HG03460 (cell line): ENCODE results near the gene GNAZ.
A peak's percentile ranks its signal among the peaks of the same experiment; 100 is the strongest.
"Not testable (repeated sequence)": the region's sequence is repeated elsewhere in the genome, so short reads cannot be mapped to it uniquely, and the experiment has no call there.

ENCODE experiments used
- ATAC-seq: cut with Tn5 transposase; IDR thresholded peaks from one replicate; pipeline ENCODE4 v1.9.1; 2021; ENCODE audit not compliant: unreplicated experiment

Gene GNAZ

DNA sequence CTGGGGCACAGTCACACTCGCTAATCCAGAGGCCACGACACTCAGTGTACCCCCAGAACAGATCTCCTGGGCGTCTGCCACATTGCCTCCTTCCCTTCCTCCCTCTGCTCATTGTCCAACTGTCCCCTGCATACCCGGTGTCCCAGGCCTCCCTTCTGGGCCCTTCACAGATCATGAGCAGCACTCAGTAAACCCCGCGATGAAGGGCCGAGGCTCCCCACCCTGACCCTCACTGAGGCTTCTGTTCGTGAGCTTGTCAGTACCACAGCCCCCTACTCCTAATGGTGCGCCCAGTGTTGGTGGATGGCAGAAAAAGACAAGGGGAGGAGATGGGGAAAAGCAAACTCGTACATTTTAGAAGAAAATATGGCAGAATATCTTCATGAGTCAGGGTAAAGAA, 58.8 kb downstream of the GNAZ start:
- no peak for ATAC-seq

DNA sequence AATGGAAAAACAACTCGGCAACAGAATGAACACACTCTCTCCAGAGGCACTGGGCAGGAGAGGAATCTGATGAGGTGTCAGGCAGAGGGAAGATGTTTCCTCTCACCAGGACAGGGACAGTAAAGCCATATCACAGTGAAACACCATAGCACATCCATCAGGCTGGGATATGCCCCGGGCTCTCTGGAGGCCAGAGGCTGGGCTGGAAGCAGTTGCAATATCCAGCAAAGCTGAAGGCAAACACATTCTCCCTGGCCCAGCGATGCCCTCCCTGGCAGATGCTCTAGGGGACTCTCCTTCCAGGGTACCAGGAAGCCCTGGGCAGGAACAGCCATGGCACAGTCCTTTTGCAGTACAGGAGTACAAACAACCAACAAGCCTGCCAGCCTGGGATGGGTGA, 60.4 kb downstream of the GNAZ start:
- no peak for ATAC-seq

DNA sequence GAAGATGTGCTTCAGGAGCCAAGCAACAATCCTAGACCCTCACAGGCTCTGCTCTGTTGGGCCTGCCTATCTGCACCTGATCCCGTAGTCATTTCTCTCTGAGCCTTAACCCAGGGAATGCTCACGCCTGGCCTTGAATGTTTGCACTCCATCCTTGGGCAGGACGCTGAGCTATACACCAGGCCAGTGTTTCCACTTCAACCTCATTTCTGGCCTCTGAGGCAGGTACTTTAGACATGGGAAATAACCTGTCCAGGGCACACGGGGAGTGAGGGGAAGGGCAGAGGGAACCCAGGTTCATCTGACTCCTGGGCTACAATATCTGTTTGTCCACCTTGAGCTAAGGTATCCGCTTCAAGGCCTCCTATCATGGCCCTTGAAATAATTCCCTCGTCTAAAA, 61.6 kb downstream of the GNAZ start:
- ATAC-seq, result no peak

DNA sequence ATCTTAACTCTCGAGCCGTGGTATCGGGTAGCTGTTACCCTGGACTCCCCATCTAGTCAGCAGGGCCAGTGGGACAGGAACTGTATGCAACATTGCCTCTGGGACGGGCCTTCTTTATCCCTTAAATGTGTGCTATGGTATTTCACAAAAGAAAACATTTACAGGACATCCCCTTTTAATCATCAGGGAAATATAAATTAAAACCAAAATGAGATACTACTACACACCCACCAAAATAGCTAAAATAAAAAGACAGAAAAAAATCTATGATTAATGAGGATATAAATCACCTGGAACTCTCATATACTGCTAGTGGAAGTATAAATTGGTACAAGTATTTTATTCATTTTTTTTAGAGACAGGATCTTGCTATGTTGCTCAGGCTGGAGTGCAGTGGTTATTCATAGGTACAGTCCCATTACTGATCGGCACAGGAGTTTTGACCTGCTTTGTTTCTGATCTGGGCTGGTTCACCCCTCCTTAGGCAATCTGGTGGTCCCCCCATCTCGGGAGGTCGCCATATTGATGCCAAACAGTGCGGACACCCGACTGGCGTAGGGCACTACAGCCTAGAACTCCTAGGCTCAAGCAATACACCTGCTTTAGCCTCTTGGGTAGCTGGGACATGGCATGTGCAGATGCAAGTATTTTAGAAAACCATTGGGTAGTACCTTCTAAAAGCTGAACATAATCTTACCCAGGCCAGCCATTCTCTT, 62.2 kb downstream of the GNAZ start:
- no peak for ATAC-seq

DNA sequence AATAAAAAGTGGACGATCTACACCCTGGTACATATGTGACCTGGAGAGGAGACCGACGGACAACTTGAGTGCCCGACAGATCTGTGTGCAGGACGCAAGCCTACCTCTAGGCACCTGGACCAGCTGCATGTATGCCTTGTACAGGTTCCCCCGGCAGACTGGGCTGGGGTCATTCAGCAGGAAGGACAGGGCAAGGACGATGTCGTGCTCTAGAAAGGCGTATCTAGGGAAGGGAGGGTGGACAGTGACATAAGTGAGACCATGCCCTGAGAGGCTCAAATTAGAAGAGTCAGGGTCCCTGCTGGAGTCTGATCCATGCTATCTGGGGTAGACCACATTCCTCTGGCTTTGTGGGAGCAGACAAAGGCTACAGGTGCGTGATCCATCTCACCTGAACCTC, 63.6 kb downstream of the GNAZ start:
- no peak for ATAC-seq

DNA sequence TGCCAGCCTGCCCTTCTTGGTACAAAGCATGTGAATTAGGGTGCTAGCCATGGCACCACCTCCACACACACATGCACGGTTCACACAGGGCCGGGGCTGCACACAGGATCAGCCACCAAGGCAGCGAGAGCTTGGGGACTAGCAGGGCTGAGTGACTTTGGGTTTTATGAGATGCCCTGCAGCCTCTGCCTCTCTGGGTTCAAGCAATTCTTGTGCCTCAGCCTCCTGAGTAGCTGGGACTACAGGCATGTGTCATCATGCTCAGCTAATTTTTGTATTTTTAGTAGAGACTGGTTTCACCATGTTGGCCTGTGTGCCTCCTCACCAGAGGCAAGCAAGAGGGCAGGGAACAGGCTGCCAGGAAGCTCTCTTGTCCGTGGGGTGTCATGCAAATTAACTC, 66.7 kb downstream of the GNAZ start:
- ATAC-seq, result not testable (repeated sequence)

DNA sequence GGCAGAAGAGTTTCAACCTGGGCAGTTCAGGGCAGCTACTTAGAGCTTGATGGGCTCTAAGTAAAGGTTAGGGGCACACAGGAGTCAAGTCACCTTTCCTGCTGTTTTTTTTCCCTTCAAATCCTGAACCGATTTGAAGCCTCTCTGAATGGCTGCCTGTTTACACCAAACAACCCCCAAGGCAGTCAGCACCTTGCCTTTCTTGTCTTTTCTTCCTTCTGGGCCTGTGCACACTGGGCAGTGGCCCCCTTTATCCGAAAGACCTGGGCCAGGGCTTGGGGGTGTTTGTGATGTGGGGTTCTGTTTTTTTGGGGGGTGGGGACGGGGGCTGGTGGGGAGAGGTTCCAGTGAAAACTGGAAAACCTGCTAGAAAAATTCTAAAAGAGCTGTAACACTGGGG, 67.1 kb downstream of the GNAZ start:
- ATAC-seq, result no peak

DNA sequence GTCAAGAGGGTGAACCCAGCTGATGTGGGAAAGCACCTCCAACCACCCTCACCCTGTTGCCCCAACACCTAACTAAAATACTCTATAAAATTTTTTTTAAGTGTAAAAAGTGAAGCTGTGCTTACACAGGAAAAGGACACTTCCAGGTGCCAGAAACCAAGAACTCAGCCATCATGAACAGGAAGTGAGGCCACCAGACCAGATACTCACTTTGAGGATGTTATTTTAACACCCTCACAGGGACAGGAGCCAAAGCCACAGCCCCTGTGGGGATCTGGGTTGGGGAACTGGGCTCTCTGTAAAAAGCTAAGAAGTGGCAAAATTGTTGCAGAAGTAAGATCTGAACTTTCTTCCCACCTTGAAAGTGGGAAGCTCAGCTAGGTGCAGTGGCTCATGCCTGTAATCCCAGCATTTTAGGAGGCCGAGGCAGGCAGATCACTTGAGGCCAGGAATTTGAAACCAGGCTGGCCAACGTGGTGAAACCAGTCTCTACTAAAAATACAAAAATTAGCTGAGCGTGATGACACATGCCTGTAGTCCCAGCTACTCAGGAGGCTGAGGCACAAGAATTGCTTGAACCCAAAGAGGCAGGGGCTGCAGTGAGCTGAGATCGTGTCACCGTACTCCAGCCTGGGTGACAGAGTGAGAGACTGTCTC, 67.7 kb downstream of the GNAZ start:
- ATAC-seq, result peak; percentile 35

DNA sequence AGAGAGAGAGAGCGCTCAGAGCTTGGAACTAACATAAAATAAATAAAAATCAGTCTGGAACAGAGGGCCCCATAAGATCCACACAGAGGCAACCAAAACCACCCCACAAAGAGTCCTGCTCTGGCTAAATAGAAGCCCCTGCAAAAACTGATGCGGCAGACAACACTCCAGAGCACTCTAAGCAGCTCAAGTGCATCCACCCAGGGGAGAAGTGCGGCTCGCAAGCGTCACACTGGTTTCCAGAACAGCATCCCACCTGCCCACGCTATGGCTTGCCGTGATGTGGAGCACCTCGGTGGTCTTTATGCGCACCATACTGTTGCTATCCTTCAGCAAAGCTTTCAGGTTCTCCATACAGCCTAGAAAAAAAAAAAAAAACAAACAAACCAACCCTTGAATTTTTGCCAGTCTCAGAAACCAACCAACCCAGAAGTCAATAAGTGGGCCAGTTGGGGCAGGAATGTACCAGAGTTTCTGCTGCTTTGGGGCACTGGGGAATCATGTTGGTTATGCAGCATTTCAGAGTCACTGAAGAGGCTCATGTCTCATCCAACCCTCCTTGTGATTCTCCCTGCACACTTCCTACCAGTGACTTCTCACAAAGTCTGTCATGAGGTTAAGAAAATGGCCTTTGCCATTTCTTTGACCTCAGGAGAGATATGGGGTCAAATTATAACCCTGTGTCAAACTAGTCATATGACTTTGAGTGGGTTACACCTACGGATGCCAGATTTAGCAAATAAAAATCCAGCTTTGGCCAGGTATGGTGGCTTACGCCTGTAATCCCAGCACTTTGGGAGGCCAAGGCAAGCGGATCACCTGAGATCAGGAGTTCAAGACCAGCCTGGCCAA, 68.5 kb downstream of the GNAZ start:
- ATAC-seq, result no peak

DNA sequence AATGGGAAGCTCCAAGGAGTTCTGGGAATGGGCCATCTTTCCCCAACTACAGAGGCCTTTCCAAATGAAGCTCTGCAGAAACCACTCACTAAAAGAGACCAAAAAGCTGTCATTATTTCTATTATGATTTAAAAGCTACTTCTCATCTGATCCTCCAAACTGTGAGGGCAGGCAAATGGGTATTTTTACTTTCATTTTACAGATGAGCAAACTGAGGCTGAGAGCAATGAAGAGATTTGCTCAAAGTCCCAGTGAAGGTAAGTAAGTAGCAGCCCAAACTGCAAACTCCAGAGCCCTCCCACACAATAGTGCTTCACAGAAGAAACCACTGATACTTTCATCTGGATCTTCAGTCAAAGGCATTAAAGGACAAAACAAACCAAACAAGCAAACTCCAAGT, 70.1 kb downstream of the GNAZ start:
- no peak for ATAC-seq

DNA sequence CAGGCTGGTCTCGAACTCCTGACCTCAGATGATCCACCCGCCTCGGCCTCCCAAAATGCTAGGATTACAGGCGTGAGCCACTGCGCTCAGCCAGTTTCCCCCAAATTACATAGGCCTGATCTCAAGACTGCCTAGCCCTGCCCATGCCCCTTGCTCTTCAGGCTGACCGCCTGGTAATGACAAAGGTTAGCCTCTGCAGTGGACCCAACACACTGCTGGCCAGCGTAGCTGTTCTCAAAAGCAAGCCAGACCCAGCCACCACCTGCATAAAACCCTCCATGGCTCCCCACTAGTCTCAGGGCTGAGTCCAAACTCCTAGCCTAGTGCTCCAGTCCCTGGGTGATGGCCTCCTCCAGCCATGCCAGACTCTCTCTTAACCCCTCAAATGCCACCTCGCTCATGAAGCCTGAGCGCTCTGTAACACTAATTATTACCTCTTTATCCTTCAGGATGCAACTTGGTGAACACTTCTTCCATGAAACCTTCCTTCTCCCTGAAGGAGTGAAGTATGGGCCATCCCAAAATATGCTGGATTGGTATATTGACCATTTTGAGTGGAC, 72.3 kb downstream of the GNAZ start:
- no peak for ATAC-seq

DNA sequence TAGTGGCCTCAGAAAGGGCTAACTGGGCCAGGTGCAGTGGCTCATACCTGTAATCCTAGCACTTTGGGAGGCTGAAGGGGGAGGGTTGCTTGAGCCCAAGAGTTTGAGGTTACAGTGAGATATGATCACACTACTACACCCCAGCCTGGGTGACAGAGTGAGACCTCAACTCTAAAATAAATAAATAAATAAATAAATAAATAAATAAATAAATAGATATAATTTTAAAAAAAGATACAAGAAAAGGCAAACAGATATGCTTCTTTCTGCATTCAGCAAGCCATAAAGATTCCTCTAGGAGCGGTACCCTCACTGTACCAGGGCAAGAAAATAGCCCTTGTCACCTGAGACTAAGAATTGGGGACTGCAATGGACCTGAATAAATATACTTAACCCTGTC, 72.8 kb downstream of the GNAZ start:
- ATAC-seq, result no peak

DNA sequence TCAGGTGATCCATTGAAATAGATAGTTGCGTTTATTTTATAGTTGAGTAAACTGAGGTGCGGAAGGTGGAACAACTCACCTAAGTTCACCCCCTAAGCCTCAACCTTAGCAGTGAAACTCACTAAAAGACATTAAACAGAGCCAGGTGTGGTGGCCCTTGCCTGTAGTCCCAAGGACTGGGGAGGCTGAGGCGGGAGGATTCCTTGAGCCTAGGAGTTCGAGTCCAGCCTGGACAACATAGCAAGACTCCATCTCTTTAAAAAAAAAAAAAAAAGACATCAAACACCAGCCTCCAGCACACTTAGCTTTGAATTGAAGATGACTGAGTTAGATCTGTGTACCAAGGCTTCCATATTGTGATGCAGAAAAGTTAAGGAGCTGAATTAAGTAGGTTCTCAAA, 74.1 kb downstream of the GNAZ start:
- ATAC-seq, result no peak

DNA sequence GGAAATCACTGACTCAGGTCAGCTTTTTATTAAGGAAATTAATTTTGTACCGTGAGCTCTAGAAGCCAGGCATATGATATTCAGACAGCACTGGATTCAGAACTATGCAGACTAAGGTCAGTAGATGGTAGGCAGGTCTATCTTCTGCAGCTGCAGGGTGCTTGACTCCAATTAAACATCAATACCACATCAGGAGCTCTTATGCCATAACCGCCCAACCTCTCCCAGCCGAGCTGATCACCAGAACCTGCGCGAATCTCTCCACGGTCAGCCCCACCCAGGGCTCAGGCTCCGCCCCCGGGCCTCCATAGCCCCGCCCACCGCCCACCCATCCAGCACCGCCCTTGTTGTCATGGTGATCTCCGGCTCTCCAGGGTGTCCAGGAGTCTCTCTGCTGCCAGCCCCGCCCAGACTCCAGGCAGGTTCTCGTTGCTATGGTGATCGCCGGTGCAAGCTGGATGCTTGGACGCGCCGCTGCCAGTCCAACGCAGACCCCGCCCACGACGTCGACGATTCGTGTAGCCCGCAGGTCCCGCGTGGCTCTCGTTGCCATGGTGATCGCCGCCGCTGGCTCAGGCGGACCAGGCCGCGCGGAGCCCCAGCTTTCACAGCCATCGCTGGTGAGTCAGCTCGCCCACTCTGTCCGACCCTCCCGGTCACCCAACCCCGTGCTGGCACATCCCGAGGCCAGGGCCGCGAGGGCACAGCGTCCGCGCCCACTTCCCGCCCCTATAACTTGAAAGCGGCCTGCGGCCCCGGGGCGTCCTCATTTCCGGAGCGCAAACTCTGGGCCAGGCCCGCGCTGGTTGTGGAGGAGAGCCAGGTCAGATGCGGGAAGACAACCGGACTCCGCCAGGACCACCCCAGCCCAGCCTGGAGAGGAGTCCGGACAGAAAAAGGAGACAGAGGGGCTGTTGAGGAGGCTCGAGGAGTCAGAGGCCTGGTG, 74.9 kb downstream of the GNAZ start, which contains the start of gene RAB36:
Gene RAB36 (plus strand): TSS at position 546 of the 946 bp plus-strand sequence. CDS start 1,140 bp downstream, outside the sequence.
- ATAC-seq, result no peak

DNA sequence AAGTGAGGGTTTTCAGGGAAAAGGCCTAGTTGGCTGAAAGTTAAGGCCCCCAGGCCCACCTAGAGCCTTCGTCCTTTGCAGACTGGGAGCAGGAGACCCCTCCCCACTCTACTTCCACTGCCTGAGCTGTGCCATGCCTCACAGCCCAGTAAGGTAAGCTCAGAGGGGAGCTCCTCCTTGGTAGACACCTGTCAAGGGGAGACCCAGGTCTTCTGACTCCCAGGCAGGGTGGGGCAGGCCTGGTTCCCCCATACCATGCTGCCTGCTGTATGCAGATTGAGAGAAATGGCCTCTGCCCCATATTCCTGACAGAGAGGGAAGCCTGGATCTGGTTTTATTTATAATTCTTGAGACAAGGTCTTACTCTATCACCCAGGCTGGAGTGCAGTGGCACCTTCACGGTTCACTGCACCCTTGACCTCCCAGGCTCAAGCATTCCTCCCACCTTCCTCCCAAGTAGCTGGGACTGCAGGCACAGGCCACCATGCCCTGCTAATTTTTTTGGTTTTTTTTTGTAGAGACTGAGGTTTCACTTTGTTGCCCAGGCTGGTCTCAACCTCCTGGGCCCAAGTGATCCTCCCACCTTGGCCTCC, 75.7 kb downstream of the GNAZ start:
- ATAC-seq, result no peak

DNA sequence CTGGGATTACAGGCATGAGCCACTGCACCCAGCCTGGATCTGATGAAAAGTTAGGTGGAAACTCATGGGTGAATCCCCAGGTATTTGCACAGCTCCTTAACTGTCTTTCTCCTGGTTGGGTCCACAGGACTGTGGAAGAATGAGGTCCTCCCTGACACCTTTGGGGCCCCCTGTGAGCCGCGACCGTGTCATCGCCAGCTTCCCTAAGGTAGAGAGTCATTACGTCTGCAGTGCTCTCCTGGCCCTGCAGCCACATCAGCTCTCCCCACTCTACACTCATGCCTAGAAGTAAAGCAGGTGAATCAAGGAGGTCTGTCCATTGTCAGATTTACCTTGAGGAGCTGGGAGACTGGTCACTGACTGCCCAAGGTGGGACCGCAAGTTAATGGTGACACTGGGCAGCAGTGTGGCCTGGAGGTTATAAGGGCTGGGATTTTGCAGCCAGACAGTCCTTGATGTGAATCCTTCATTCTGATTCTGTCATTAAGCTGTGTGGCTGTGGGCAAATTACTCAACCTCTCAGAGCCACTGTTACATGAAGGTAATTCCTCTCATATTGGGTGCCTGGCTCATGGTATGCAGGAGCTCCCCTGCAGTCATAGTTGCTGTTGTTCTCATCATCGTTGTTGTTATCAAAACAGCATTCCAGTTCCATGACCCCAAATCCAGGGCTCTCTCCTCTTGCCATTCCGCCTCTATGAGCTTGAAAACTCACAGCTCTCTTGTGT, 76.3 kb downstream of the GNAZ start:
- no peak for ATAC-seq

DNA sequence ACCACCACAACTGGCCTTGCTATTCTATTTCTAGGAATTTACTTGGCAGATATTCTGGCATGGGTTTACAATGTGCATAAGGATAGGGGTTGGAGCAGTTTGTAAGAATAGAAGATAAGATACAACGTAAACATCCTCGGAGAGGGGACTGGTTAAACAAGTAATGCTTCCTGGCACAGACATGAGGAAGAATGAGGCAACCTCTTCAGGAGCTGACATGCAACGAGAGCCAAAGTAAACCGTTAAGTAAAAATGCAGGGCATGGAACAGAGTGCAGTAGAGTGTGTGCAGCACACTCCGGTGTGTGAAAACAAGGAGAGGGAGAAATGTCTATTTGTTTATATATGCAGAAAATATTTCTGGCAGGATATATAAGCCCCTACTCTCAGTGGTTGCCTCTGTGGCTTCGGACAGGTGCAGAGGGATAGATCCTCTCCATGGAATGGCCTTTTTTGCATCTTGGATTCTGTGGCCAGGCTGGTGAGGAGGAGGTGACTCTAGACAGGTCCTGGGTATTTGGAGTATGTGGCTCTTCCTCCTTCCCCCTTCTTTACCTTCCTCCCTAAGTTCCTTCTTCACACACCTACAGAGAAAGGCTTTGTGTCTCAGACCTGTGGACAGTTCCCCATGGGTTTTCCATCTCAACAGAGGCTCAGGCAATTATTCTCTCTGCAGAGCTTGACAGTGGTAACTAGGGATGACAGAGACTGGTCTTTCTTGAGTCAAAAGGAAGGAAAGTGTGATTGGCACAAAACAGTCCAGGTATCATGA, 77.5 kb downstream of the GNAZ start:
- ATAC-seq, result no peak

DNA sequence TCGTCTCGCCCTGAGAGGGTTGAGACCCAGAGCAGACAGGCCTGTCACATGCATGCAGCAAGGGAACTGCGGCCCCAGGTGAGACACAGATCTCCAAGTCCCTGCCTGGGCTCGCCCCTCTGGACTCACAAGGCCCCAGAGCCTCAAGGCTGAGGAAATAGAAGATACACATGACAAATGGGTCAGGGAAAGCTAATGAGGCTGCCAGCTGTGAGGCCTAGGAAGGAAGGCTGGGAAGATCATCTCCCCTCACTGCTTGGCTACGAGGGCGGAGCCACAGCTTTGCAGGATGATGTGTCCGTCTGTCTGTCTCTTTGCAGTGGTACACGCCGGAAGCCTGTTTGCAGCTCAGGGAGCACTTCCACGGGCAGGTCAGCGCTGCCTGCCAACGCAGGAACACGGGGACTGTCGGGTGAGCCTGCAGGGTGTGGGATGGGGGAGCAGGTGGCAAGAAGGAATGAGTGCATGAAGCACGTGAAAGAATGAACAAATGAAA, 79.5 kb downstream of the GNAZ start:
- ATAC-seq, result no peak
